Measurements from ENCODE around the gene SLC39A7. TPM values are rescaled to one million over a fixed set of nuclear protein-coding genes. Genes with fewer than 3 reads are reported as not detected.

SLC39A7 gene
- total and polyA plus RNA-seq, 2 of the 13 experiments (the other 11 are each of a cell fraction or from before 2014, with no cell fraction given), result 142 to 229 TPM

DNA sequence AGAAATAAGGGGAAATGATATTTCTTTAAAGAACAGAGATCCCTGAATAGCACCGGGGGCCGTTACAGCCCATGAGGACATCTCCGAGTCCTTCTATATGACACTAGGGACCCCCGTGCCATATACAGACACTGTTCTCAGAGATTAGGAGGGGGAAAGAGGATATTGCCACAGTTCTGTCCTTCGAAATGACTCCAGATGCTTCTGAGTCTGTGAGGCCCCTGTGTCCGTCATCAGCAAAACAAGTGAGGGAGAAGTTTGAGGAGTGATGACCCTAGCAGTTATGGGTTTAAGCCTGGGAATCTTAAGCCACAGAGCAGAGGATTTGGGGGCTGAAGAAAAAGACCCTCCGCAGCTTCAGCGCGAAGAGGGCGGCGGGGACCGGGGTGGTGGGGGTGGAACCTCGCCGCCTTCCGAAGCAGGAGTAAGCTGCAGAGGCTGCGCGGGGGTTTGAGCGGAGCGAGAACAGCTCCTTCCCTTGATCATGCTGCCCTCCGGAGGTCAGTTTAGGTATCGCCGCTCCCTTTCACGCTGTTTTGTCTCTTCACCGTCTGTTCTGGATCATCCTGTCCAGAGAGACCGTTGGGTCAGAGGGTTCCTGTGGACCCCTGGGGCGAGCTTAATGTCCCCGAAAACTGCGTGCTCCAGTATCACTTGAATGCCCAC, 47.4 kb downstream of the SLC39A7 start (continued):
- TF ChIP-seq THRA (CRISPR knock-in tag; IDR thresholded peaks at IDR 0.05; ENCODE audit: borderline replicate concordance) (peak; percentile 94), ZNF205 (CRISPR knock-in tag; IDR thresholded peaks at IDR 0.05) (no peak), NFYC (CRISPR knock-in tag; IDR thresholded peaks at IDR 0.05) (no peak), DZIP1 (CRISPR knock-in tag; IDR thresholded peaks at IDR 0.05) (no peak), PLSCR1 (CRISPR knock-in tag; IDR thresholded peaks at IDR 0.05; ENCODE audit: borderline replicate concordance) (no peak), HOXA9 (CRISPR knock-in tag; IDR thresholded peaks at IDR 0.05; ENCODE audit: borderline replicate concordance) (0 out of 2 replicates have a peak, but pooled peaks have one; percentile 34), ZNF547 (CRISPR knock-in tag; IDR thresholded peaks at IDR 0.05) (no peak; the same call in 1 of the 2 replicates), HIVEP1 (CRISPR knock-in tag; IDR thresholded peaks at IDR 0.05) (no peak), FOXO1 (CRISPR knock-in tag; IDR thresholded peaks at IDR 0.05) (0 out of 2 replicates have a peak, but pooled peaks have one; percentile 23), POLR2AphosphoS5 (IDR thresholded peaks at IDR 0.05; ENCODE audit: low read depth, low read length) (no peak), ZNF652 (CRISPR knock-in tag; IDR thresholded peaks at IDR 0.05; ENCODE audit: borderline replicate concordance, low read depth) (no peak), CBX1 (IDR thresholded peaks at IDR 0.05; ENCODE audit: low read depth) (no peak), TBP (CRISPR knock-in tag; IDR thresholded peaks at IDR 0.05) (no peak), CREM (IDR thresholded peaks at IDR 0.05) (no peak), CREM (CRISPR knock-in tag; IDR thresholded peaks at IDR 0.05) (no peak), ZNF558 (CRISPR knock-in tag; IDR thresholded peaks at IDR 0.05; ENCODE audit: borderline replicate concordance) (no peak), NFIC (IDR thresholded peaks at IDR 0.05; ENCODE audit: low read length) (no peak), ZNF280D (CRISPR knock-in tag; IDR thresholded peaks at IDR 0.05) (no peak), ZNF891 (CRISPR knock-in tag; IDR thresholded peaks at IDR 0.05) (no peak), CHD4 (IDR thresholded peaks at IDR 0.05; ENCODE audit: borderline replicate concordance, low read length) (no peak), RORA (CRISPR knock-in tag; IDR thresholded peaks at IDR 0.05) (no peak), SMARCC2 (IDR thresholded peaks at IDR 0.05) (no peak)
- TF ChIP-seq, protein P1, sequence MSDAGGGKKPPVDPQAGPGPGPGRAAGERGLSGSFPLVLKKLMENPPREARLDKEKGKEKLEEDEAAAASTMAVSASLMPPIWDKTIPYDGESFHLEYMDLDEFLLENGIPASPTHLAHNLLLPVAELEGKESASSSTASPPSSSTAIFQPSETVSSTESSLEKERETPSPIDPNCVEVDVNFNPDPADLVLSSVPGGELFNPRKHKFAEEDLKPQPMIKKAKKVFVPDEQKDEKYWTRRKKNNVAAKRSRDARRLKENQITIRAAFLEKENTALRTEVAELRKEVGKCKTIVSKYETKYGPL (CRISPR knock-in tag; IDR thresholded peaks at IDR 0.05), result no peak
